ENCODE measurements around the gene KLF6. TPM values are rescaled to one million over a fixed set of nuclear protein-coding genes. Genes with fewer than 3 reads are reported as not detected.

KLF6 gene
- total and polyA plus RNA-seq, 2 of the 4 experiments (the other 2 are of a cell fraction): 69.0 to 123 TPM

GRCh38 chr10:3793553-3793952 is 8.5 kb upstream of the KLF6 start:
- no peak overlapping the region for H2BK20ac ChIP-seq (ENCODE audit: low read depth, low read length)
- CTCF ChIA-PET: no interaction called here
- WGBS, 2 experiments (ENCODE audit: extremely low coverage in 2 of 2, insufficient read length in 1 of 2): no CpG with 5 or more reads among the region's 3 CpGs

More at GRCh38 chr10:3793553-3793952, 8.5 kb upstream of the KLF6 start:
- Histone ChIP-seq H3K79me1 (ENCODE audit: low read depth in 1 of 2, low read length in 2 of 2) (no peaks in the 10 kb centered on the region), H3K9ac (ENCODE audit: low read depth, low read length) (no peak overlapping the region), H2BK120ac (ENCODE audit: low read depth, low read length) (no peak overlapping the region), H3K9me1 (ENCODE audit: insufficient read depth, low read length) (no peaks in the 10 kb centered on the region), H2BK15ac (ENCODE audit: low read depth, low read length) (no peak overlapping the region), H3K56ac (ENCODE audit: extremely low read depth, insufficient read depth, low read length) (no peak overlapping the region), H3K36me3 (ENCODE audit: control insufficient read depth, insufficient read depth, low read length) (no peaks in the 10 kb centered on the region), H2AFZ (replicated peaks; ENCODE audit: low read length, poor library complexity) (no peak overlapping the region), H3K4me2 (ENCODE audit: low read depth, low read length) (no peak overlapping the region), H3K27me3 (ENCODE audit: control insufficient read depth, insufficient read depth, low read length) (no peaks in the 10 kb centered on the region), H2BK5ac (ENCODE audit: low read depth, low read length, poor library complexity, severe bottlenecking) (no peak overlapping the region), H3K4ac (ENCODE audit: low read depth, low read length) (no peak overlapping the region), H3K9me3 (ENCODE audit: control insufficient read depth, insufficient read depth, low read length) (peaks cover 10% of the 10 kb centered on the region), H2AK5ac (ENCODE audit: low read depth, low read length) (no peak overlapping the region), H4K91ac (ENCODE audit: insufficient read depth, low read depth, low read length) (no peak overlapping the region), H4K5ac (ENCODE audit: low read depth, low read length) (no peak overlapping the region), H3K14ac (replicated peaks; ENCODE audit: low read depth, low read length) (no peak overlapping the region), H3K27ac (ENCODE audit: insufficient read depth, low read length) (no peak overlapping the region), H3K23ac (ENCODE audit: low read depth, low read length) (no peak overlapping the region), H3K4me1 (ENCODE audit: control insufficient read depth, insufficient read depth, low read length) (no peaks in the 10 kb centered on the region), H2AK9ac (replicated peaks; ENCODE audit: low read depth, low read length, poor library complexity) (no peak overlapping the region), H3K4me3 (ENCODE audit: insufficient read depth, low read depth, low read length) (no peak overlapping the region), H3K18ac (ENCODE audit: low read depth, low read length) (no peak overlapping the region), H4K8ac (ENCODE audit: low read depth in 2 of 2, low read length in 2 of 2) (no peak overlapping the region), H4K20me1 (ENCODE audit: insufficient read depth, low read length) (no peaks in the 10 kb centered on the region)
- POLR2A ChIA-PET (ENCODE audit: unreplicated experiment): no interaction called here
- dilution Hi-C loops (cut with HindIII; ENCODE audit: low sequenced_read_pairs, unreplicated experiment) (no loop called here), in situ Hi-C loops (cut with MboI; ENCODE audit: low sequenced_read_pairs) (no loop called here), intact Hi-C loops (cut with micrococcal nuclease) (no loop called here)
- DNase-seq (no peak), ATAC-seq (ENCODE audit: low read depth) (no peak)
- no TSS peak for BruUV-seq (replicated peaks)
- TF ChIP-seq MAZ (IDR thresholded peaks at IDR 0.05; ENCODE audit: borderline replicate concordance, low read depth, low read length): no peak
- TF ChIP-seq SMC3 (IDR thresholded peaks at IDR 0.05; ENCODE audit: low read depth, low read length): no peak
- no peak for TF ChIP-seq CHD1 (IDR thresholded peaks at IDR 0.05; ENCODE audit: low read depth, low read length)
- no peak for TF ChIP-seq ELK1 (IDR thresholded peaks at IDR 0.05; ENCODE audit: borderline replicate concordance, low read depth, low read length)
- TF ChIP-seq RAD21 (IDR thresholded peaks at IDR 0.05; ENCODE audit: low read length): no peak
- no peak for TF ChIP-seq NFE2L2 (IDR thresholded peaks at IDR 0.05; ENCODE audit: low read depth, low read length)
- no peak for TF ChIP-seq RCOR1 (IDR thresholded peaks at IDR 0.05; ENCODE audit: insufficient replicate concordance, low read length)
- no peak for TF ChIP-seq POLR2A (IDR thresholded peaks at IDR 0.05; ENCODE audit: low read depth, low read length)
- no peak for TF ChIP-seq USF2 (IDR thresholded peaks at IDR 0.05; ENCODE audit: low read depth, low read length)
- no peak for TF ChIP-seq BHLHE40 (IDR thresholded peaks at IDR 0.05; ENCODE audit: low read depth, low read length)
- no peak for TF ChIP-seq CEBPB (IDR thresholded peaks at IDR 0.05; ENCODE audit: low read depth, low read length)
- TF ChIP-seq MXI1 (IDR thresholded peaks at IDR 0.05; ENCODE audit: borderline replicate concordance, low read depth, low read length): no peak
- no peak for TF ChIP-seq RFX5 (IDR thresholded peaks at IDR 0.05; ENCODE audit: low read depth, low read length)
- no peak for TF ChIP-seq CTCF (conservative IDR thresholded peaks at IDR 0.05; ENCODE audit: low read depth, low read length)
- no peak for TF ChIP-seq MAFK (IDR thresholded peaks at IDR 0.05; ENCODE audit: low read depth, low read length)
